ENCODE measurements around the gene ZNHIT2.

- TF ChIP-seq YY1 (IDR thresholded peaks at IDR 0.05; ENCODE audit: low read depth) (peak; percentile 93), EGR1 (IDR thresholded peaks at IDR 0.05) (peak; percentile 15; the same call in 1 of the 2 replicates), FOXM1 (IDR thresholded peaks at IDR 0.05; ENCODE audit: borderline replicate concordance, low read depth) (no peak), REST (IDR thresholded peaks at IDR 0.05; ENCODE audit: low read depth) (no peak), EP300 (IDR thresholded peaks at IDR 0.05; ENCODE audit: borderline replicate concordance) (no peak), TEAD4 (IDR thresholded peaks at IDR 0.05) (peak; percentile 41), TCF12 (IDR thresholded peaks at IDR 0.05; ENCODE audit: low read depth) (peak; percentile 51; the same call in 1 of the 2 replicates)
- TF ChIP-seq, protein P1, sequence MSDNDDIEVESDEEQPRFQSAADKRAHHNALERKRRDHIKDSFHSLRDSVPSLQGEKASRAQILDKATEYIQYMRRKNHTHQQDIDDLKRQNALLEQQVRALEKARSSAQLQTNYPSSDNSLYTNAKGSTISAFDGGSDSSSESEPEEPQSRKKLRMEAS (IDR thresholded peaks at IDR 0.05), result peak; percentile 66
Observed at GRCh38 chr11:65121865-65122696, 4.6 kb upstream of the ZNHIT2 start, which contains the start of the genes FAU and MRPL49.
